Testis (tissue), 2 donors: Measurements from ENCODE around the gene SLC51A.

ENCODE experiments used
- POLR2A ChIP-seq: fragments of 450-650 bp; IDR thresholded peaks from one replicate; pipeline ENCODE4 v1.6.1; 2017; ENCODE audit warnings: antibody characterized with exemption, mild to moderate bottlenecking, moderate library complexity
- TF ChIP-seq, protein P1 (sequence below), 3 experiments: fragments of 450-650 bp in 2 of 3; fragments of 200-600 bp in 1 of 3; sonication (generic) in 1 of 3; IDR thresholded peaks; one replicate each; pipeline ENCODE4 v1.5.1; 2016 to 2019; ENCODE audit warnings: antibody characterized with exemption in 3 of 3, mild to moderate bottlenecking in 2 of 3, moderate library complexity in 1 of 3

- TF ChIP-seq, protein P1, sequence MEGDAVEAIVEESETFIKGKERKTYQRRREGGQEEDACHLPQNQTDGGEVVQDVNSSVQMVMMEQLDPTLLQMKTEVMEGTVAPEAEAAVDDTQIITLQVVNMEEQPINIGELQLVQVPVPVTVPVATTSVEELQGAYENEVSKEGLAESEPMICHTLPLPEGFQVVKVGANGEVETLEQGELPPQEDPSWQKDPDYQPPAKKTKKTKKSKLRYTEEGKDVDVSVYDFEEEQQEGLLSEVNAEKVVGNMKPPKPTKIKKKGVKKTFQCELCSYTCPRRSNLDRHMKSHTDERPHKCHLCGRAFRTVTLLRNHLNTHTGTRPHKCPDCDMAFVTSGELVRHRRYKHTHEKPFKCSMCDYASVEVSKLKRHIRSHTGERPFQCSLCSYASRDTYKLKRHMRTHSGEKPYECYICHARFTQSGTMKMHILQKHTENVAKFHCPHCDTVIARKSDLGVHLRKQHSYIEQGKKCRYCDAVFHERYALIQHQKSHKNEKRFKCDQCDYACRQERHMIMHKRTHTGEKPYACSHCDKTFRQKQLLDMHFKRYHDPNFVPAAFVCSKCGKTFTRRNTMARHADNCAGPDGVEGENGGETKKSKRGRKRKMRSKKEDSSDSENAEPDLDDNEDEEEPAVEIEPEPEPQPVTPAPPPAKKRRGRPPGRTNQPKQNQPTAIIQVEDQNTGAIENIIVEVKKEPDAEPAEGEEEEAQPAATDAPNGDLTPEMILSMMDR (IDR thresholded peaks at IDR 0.05): no peak
- TF ChIP-seq POLR2A: no peak
Measured at GRCh38 chr3:196272826-196273225, 56.5 kb downstream of the SLC51A start.
